ENCODE results near the gene FNDC3B. TPM values are rescaled to one million over a fixed set of nuclear protein-coding genes. Genes with fewer than 3 reads are reported as not detected.

Gene FNDC3B
- total and polyA plus RNA-seq, 2 donors (not counting 1 experiment from before 2014, with no cell fraction given), result 1.2 to 9.2 TPM

DNA sequence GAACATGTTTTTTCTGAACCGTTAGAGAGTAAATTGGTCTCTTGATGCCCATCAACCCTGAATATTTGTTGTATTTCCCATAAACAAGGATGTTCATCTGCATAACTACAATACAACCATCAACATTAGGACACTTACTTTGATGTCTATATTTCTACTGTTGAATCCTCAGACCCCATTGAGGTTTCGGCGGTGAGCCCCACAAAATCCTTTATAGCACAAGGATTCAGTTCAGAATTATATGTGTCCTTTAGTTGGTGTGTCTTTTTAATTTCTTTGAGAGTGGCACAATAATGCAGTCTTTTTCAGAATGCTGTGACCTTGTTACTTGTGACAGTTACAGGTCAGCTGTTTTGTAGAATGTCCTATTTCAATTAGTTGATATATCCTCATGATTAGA lies 158.0 kb downstream of the FNDC3B start:
- Histone ChIP-seq H3K79me2 (ENCODE audit: control insufficient read depth, insufficient read depth, low read length) (no peaks in the 10 kb centered on the region), H3K4me3 (ENCODE audit: control extremely low read depth in 1 of 5, extremely low read depth in 1 of 5, insufficient read depth in 1 of 5, low read depth in 2 of 5, low read length in 4 of 5) (no peak overlapping the region), H2AFZ (ENCODE audit: insufficient read depth, low read depth, low read length, poor library complexity, severe bottlenecking) (no peak overlapping the region), H3K27ac (ENCODE audit: low read length in 2 of 2) (no peak overlapping the region), H3K9me3 (ENCODE audit: control extremely low read depth in 1 of 3, control insufficient read depth in 2 of 3, insufficient read depth in 1 of 3, low read length in 2 of 3) (no peaks in the 10 kb centered on the region), H3K9ac (ENCODE audit: low read length) (no peak overlapping the region), H3K4me1 (ENCODE audit: control insufficient read depth in 2 of 2, insufficient read depth in 2 of 2, low read length in 2 of 2) (no peaks in the 10 kb centered on the region), H3K27me3 (replicated peaks in 1 of 4; ENCODE audit: control extremely low read depth in 1 of 4, control insufficient read depth in 3 of 4, insufficient read depth in 4 of 4, low read length in 3 of 4) (no peaks in the 10 kb centered on the region), H3K36me3 (replicated peaks in 1 of 2; ENCODE audit: control extremely low read depth in 1 of 2, control insufficient read depth in 1 of 2, extremely low read depth in 1 of 2, insufficient read depth in 2 of 2, low read length in 1 of 2) (no peaks in the 10 kb centered on the region), H4K20me1 (ENCODE audit: control insufficient read depth, insufficient read depth, low read length, poor library complexity, severe bottlenecking) (no peaks in the 10 kb centered on the region), H3K4me2 (replicated peaks; ENCODE audit: low read depth, low read length, poor library complexity, severe bottlenecking) (no peak overlapping the region)
- H3K27me3 Mint-ChIP-seq, result peaks cover 3% of the 10 kb centered on the region
- no CpG with 5 or more reads among the region's 3 CpGs for WGBS (ENCODE audit: insufficient coverage)
- DNase-seq (no peak), ATAC-seq (ENCODE audit: low read depth) (no peak)
- H3K9me3 Mint-ChIP-seq (ENCODE audit: insufficient read depth), result no peaks in the 10 kb centered on the region
- H3K4me1 Mint-ChIP-seq, result no peaks in the 10 kb centered on the region
- intact Hi-C loops (cut with micrococcal nuclease), result no loop called here
- no peak for TF ChIP-seq EZH2 (IDR thresholded peaks at IDR 0.05; ENCODE audit: borderline replicate concordance, insufficient read depth, low read depth, low read length, poor library complexity, severe bottlenecking)
- TF ChIP-seq, protein P1, sequence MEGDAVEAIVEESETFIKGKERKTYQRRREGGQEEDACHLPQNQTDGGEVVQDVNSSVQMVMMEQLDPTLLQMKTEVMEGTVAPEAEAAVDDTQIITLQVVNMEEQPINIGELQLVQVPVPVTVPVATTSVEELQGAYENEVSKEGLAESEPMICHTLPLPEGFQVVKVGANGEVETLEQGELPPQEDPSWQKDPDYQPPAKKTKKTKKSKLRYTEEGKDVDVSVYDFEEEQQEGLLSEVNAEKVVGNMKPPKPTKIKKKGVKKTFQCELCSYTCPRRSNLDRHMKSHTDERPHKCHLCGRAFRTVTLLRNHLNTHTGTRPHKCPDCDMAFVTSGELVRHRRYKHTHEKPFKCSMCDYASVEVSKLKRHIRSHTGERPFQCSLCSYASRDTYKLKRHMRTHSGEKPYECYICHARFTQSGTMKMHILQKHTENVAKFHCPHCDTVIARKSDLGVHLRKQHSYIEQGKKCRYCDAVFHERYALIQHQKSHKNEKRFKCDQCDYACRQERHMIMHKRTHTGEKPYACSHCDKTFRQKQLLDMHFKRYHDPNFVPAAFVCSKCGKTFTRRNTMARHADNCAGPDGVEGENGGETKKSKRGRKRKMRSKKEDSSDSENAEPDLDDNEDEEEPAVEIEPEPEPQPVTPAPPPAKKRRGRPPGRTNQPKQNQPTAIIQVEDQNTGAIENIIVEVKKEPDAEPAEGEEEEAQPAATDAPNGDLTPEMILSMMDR (IDR thresholded peaks at IDR 0.05), result no peak
- H3K27ac Mint-ChIP-seq, result no peak overlapping the region
- ChIA-PET POLR2A (no interaction called here), CTCF (no interaction called here)
- no peak overlapping the region for H3K4me3 Mint-ChIP-seq

DNA sequence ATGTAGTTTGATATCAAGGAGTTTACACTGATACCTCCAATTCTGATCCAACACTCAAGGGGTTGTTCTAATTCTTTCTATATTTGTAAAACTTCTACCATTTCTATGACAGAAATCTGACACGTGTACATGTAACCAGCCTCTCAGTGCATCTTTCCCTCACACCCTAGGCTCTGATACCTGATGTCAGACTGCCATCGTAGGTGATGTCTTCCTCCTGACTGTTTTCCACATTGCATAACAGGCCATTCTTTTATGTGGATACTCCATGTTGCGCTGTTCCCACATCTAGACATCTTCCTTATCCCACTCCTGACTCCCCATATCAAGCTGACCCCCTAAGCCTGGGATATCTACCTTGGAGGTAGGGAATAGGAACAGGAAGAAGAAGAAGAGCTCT lies 159.1 kb downstream of the FNDC3B start:
- Mint-ChIP-seq H3K9me3 (ENCODE audit: insufficient read depth) (no peaks in the 10 kb centered on the region), H3K4me1 (no peaks in the 10 kb centered on the region), H3K27ac (no peak overlapping the region), H3K27me3 (peaks cover 3% of the 10 kb centered on the region), H3K4me3 (no peak overlapping the region)
- H2AFZ ChIP-seq (ENCODE audit: insufficient read depth, low read depth, low read length, poor library complexity, severe bottlenecking), result no peak overlapping the region
- no peaks in the 10 kb centered on the region for H3K36me3 ChIP-seq (replicated peaks in 1 of 2; ENCODE audit: control extremely low read depth in 1 of 2, control insufficient read depth in 1 of 2, extremely low read depth in 1 of 2, insufficient read depth in 2 of 2, low read length in 1 of 2)
- ATAC-seq (ENCODE audit: low read depth) (no peak), DNase-seq (no peak)
- H3K27me3 ChIP-seq (replicated peaks in 1 of 4; ENCODE audit: control extremely low read depth in 1 of 4, control insufficient read depth in 3 of 4, insufficient read depth in 4 of 4, low read length in 3 of 4), result no peaks in the 10 kb centered on the region
- TF ChIP-seq EZH2 (IDR thresholded peaks at IDR 0.05; ENCODE audit: borderline replicate concordance, insufficient read depth, low read depth, low read length, poor library complexity, severe bottlenecking), result no peak
- TF ChIP-seq, protein P1 (IDR thresholded peaks at IDR 0.05), result no peak
- intact Hi-C loops (cut with micrococcal nuclease), result no loop called here
- H3K4me1 ChIP-seq (ENCODE audit: control insufficient read depth in 2 of 2, insufficient read depth in 2 of 2, low read length in 2 of 2), result no peaks in the 10 kb centered on the region
- H3K79me2 ChIP-seq (ENCODE audit: control insufficient read depth, insufficient read depth, low read length), result no peaks in the 10 kb centered on the region
- POLR2A ChIA-PET, result no interaction called here
- no peak overlapping the region for H3K4me3 ChIP-seq (ENCODE audit: control extremely low read depth in 1 of 5, extremely low read depth in 1 of 5, insufficient read depth in 1 of 5, low read depth in 2 of 5, low read length in 4 of 5)
- H3K9ac ChIP-seq (ENCODE audit: low read length), result no peak overlapping the region
- no peak overlapping the region for H3K4me2 ChIP-seq (replicated peaks; ENCODE audit: low read depth, low read length, poor library complexity, severe bottlenecking)
- CTCF ChIA-PET, result no interaction called here
- WGBS (ENCODE audit: insufficient coverage), result 96% methylated on average over 2 of the region's 3 CpGs
- H3K27ac ChIP-seq (ENCODE audit: low read length in 2 of 2), result no peak overlapping the region
- no peaks in the 10 kb centered on the region for H3K9me3 ChIP-seq (ENCODE audit: control extremely low read depth in 1 of 3, control insufficient read depth in 2 of 3, insufficient read depth in 1 of 3, low read length in 2 of 3)
- no peaks in the 10 kb centered on the region for H4K20me1 ChIP-seq (ENCODE audit: control insufficient read depth, insufficient read depth, low read length, poor library complexity, severe bottlenecking)

All from B cell (primary cell).